ENCODE measurements around the gene ADCY2.

DNA sequence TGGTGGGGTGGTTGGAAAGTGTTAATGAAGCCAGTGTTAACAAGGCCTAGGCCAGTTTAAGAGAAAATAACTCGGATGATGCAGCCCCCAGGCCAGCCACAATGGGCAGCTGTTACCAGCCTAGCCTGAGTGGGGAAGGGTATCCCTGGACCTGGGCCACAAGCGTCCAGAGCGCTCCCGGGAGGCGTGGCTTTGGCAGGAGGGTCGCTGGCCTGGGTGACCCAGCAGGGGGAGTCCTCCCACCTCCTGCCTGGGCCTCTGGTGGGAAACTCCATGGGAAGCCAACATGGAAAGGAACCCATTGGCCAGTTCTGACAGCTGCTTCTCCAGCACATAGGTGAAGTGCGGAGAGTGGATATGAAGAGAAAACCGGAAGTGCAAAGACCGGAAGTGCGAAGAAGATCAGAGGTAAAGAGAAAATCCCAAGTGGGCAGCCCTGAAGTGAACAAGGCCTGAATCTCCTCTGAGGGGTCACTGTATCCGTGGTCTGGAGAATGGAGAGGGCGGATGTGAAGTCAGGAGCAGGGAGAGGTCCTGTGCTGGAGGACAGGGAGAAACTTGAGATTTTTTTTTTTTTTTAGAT, 79.0 kb downstream of the ADCY2 start:
- no peak for TF ChIP-seq POLR2A (IDR thresholded peaks at IDR 0.05)
- no peak for TF ChIP-seq POLR2AphosphoS5 (IDR thresholded peaks at IDR 0.05)
- TF ChIP-seq, protein P1, sequence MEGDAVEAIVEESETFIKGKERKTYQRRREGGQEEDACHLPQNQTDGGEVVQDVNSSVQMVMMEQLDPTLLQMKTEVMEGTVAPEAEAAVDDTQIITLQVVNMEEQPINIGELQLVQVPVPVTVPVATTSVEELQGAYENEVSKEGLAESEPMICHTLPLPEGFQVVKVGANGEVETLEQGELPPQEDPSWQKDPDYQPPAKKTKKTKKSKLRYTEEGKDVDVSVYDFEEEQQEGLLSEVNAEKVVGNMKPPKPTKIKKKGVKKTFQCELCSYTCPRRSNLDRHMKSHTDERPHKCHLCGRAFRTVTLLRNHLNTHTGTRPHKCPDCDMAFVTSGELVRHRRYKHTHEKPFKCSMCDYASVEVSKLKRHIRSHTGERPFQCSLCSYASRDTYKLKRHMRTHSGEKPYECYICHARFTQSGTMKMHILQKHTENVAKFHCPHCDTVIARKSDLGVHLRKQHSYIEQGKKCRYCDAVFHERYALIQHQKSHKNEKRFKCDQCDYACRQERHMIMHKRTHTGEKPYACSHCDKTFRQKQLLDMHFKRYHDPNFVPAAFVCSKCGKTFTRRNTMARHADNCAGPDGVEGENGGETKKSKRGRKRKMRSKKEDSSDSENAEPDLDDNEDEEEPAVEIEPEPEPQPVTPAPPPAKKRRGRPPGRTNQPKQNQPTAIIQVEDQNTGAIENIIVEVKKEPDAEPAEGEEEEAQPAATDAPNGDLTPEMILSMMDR (IDR thresholded peaks at IDR 0.05) = no peak
- no peak for TF ChIP-seq EP300 (IDR thresholded peaks at IDR 0.05)

All from stomach (tissue), 4 donors.